IMR-90 (cell line): ENCODE measurements around the gene OR13C5.

ENCODE experiments used
- BHLHE40 ChIP-seq: fragments of 150-350 bp; IDR thresholded peaks from 2 replicates; pipeline ENCODE4 v1.6.1; 2016; ENCODE audit warnings: mild to moderate bottlenecking, low read depth, low read length
- CTCF ChIP-seq: conservative IDR thresholded peaks from 2 replicates; pipeline ENCODE4 v1.5.1; 2012; ENCODE audit warnings: mild to moderate bottlenecking, low read depth, low read length, improper control_type of control experiment
- MXI1 ChIP-seq: IDR thresholded peaks from 2 replicates; pipeline ENCODE4 v1.6.1; 2012; ENCODE audit warnings: low read depth, mild to moderate bottlenecking, low read length, moderate library complexity, borderline replicate concordance
- RAD21 ChIP-seq: IDR thresholded peaks from 2 replicates; pipeline ENCODE4 v1.6.1; 2012; ENCODE audit warnings: low read length, improper control_type of control experiment
- USF2 ChIP-seq: fragments of 150-350 bp; IDR thresholded peaks from 2 replicates; pipeline ENCODE4 v1.6.1; 2017; ENCODE audit warnings: mild to moderate bottlenecking, antibody characterized with exemption, low read length, low read depth

- TF ChIP-seq MXI1: no peak
- no peak for TF ChIP-seq CTCF
- no peak for TF ChIP-seq USF2
- no peak for TF ChIP-seq BHLHE40
- no peak for TF ChIP-seq RAD21
These were observed 9.6 kb downstream of the OR13C5 start for GRCh38 chr9:104589626-104590025.
